ENCODE results near the gene PPP1R9A.
A peak's percentile ranks its signal among the peaks of the same experiment; 100 is the strongest.

Gene PPP1R9A

GRCh38 chr7:95054386-95054785 lies 147.0 kb downstream of the PPP1R9A start:
- FAIRE-seq (no peak), DNase-seq (ENCODE audit: insufficient read length, low spot score) (no peak)
- no peak for TF ChIP-seq POLR2A (IDR thresholded peaks at IDR 0.05; ENCODE audit: low read depth, low read length)

- FAIRE-seq (no peak), DNase-seq (ENCODE audit: insufficient read length, low spot score) (no peak)
- TF ChIP-seq POLR2A (IDR thresholded peaks at IDR 0.05; ENCODE audit: low read depth, low read length) = no peak
These were observed 147.9 kb downstream of the PPP1R9A start for GRCh38 chr7:95055295-95055694.

GRCh38 chr7:95056107-95056739 lies 148.8 kb downstream of the PPP1R9A start:
- DNase-seq (ENCODE audit: insufficient read length, low spot score) (no peak), FAIRE-seq (no peak)
- TF ChIP-seq POLR2A (IDR thresholded peaks at IDR 0.05; ENCODE audit: low read depth, low read length) = no peak

GRCh38 chr7:95056901-95057300 lies 149.5 kb downstream of the PPP1R9A start:
- no peak for FAIRE-seq
- no peak for DNase-seq (ENCODE audit: insufficient read length, low spot score)
- TF ChIP-seq POLR2A (IDR thresholded peaks at IDR 0.05; ENCODE audit: low read depth, low read length) = no peak

- FAIRE-seq = no peak
- no peak for DNase-seq (ENCODE audit: insufficient read length, low spot score)
- TF ChIP-seq POLR2A (IDR thresholded peaks at IDR 0.05; ENCODE audit: low read depth, low read length) = no peak
These were observed 152.5 kb downstream of the PPP1R9A start for GRCh38 chr7:95059842-95060313.

GRCh38 chr7:95062901-95063300 lies 155.5 kb downstream of the PPP1R9A start:
- DNase-seq (ENCODE audit: insufficient read length, low spot score) (no peak), FAIRE-seq (no peak)
- no peak for TF ChIP-seq POLR2A (IDR thresholded peaks at IDR 0.05; ENCODE audit: low read depth, low read length)

GRCh38 chr7:95066737-95067530 lies 159.5 kb downstream of the PPP1R9A start:
- DNase-seq (ENCODE audit: insufficient read length, low spot score) = no peak
- TF ChIP-seq POLR2A (IDR thresholded peaks at IDR 0.05; ENCODE audit: low read depth, low read length) = no peak
- FAIRE-seq = peak; percentile 60

GRCh38 chr7:95088536-95089215 lies 181.3 kb downstream of the PPP1R9A start:
- DNase-seq (ENCODE audit: insufficient read length, low spot score) (no peak), FAIRE-seq (no peak)

GRCh38 chr7:95089414-95090315 lies 182.3 kb downstream of the PPP1R9A start:
- no peak for TF ChIP-seq POLR2A (IDR thresholded peaks at IDR 0.05; ENCODE audit: low read depth, low read length)
- DNase-seq (ENCODE audit: insufficient read length, low spot score) = no peak
- no peak for FAIRE-seq

More at GRCh38 chr7:95088536-95089215, 181.3 kb downstream of the PPP1R9A start:
- no peak for TF ChIP-seq POLR2A (IDR thresholded peaks at IDR 0.05; ENCODE audit: low read depth, low read length)

GRCh38 chr7:95092324-95092723 lies 184.9 kb downstream of the PPP1R9A start:
- FAIRE-seq = no peak
- TF ChIP-seq POLR2A (IDR thresholded peaks at IDR 0.05; ENCODE audit: low read depth, low read length) = no peak
- DNase-seq (ENCODE audit: insufficient read length, low spot score) = no peak

GRCh38 chr7:95095259-95095965 lies 188.0 kb downstream of the PPP1R9A start:
- no peak for FAIRE-seq
- TF ChIP-seq POLR2A (IDR thresholded peaks at IDR 0.05; ENCODE audit: low read depth, low read length) = no peak
- no peak for DNase-seq (ENCODE audit: insufficient read length, low spot score)

- DNase-seq (ENCODE audit: insufficient read length, low spot score) (no peak), FAIRE-seq (no peak)
- no peak for TF ChIP-seq POLR2A (IDR thresholded peaks at IDR 0.05; ENCODE audit: low read depth, low read length)
These were observed 188.7 kb downstream of the PPP1R9A start for GRCh38 chr7:95095966-95096540.
